Stimulated activated CD8-positive, alpha-beta memory T cell treated with anti-CD3 and anti-CD28 coated beads, Interleukin-2, amount 100 ng/mL, for 1 hour (primary cell): ENCODE data around the gene SNX9.
"Not testable (repeated sequence)": the region's sequence is repeated elsewhere in the genome, so short reads cannot be mapped to it uniquely, and the experiment has no call there.

Source experiments
- DNase-seq, 2 donors: peaks; one replicate each; pipeline ENCODE4 v3.0.0-alpha.2; 2020; ENCODE audit warnings: low read depth in 2 of 2

Gene SNX9

DNA sequence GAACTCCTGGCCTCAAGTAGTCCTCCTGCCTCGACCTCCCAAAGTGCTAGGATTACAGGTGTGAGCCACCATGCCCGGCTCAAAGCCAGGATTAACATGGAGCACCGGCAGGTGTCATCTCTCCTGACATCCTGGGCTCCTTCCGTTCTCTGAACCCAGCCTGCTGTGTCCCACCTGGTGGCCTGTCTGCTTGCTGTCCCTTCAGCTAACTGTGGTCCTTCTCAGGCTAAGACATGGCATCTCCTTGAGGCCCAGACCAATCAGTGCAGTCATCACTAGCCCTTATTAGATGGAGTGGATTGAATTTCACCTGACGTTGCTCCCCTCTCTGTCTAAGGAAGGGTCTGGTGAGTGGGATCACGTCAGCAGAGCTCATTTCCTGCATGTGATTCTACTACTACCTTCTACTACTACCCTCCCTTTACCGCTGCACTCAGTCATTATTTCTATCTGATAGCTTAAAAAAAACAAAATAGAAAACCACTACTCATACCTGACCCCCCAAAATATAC lies 130.6 kb downstream of the SNX9 start:
- no peak for DNase-seq

DNA sequence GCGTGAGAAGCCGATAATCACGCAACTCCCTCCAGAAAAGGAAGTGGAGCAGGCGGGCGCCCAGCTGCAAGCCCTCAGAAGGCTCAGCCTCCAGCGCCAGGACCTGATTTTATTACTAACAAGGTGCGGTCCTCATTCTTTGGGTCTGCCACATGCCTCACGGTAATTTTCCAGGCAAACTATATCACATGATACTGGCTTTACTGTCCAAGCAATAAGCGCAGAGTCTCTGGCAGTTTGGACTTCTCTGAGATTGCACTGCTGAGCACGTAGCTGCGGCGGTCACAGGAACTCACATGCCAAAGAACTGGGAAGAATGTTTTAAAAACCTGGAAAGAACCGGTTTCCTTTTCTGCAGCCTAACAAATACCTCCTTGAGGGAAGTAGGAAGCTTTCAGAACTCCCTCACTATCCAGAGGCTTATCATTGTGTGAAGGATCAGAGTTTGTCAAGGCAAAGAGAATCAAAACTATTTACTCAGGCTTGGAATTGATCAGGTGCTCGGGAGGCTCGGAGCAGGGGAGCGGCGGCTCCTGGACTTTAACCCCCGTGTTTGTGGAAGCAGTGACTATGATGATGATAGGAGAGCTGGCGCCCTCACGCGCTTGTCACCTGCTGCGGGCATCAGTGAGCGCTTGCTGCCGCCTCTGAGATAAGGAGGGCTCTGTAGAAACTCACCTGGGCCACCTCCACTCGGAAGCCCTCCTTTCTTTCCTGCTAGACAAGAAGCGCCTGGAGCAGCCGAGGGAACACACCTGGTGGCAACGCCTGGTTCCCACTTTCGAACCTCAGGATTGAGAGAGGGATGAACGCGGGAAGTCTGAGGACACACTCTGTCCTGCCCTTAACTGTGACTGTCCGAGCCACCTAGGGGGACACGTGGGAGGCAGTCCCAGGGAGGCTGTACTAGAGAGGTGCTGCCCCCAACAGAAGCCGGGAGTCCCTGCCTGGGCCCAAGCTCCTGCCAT lies 131.4 kb downstream of the SNX9 start:
- DNase-seq = no peak

DNA sequence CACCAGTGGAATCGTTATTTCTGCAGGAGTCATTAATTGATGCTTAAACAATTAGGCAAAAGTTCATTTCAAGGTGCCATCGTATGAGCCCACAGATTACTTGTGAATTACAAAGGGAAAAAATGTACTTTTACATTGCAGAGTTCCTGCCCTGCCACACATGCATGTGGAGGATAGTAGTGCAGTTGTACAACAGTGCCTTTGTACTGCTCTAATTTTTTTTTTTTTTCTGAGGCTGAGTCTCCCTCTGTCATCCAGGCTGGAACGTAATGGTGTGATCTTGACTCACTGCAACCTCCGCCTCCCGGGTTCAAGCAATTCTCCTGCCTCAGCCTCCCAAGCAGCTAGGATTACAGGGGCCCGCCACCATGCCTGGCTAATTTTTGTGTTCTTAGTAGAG lies 132.6 kb downstream of the SNX9 start:
- no peak for DNase-seq

DNA sequence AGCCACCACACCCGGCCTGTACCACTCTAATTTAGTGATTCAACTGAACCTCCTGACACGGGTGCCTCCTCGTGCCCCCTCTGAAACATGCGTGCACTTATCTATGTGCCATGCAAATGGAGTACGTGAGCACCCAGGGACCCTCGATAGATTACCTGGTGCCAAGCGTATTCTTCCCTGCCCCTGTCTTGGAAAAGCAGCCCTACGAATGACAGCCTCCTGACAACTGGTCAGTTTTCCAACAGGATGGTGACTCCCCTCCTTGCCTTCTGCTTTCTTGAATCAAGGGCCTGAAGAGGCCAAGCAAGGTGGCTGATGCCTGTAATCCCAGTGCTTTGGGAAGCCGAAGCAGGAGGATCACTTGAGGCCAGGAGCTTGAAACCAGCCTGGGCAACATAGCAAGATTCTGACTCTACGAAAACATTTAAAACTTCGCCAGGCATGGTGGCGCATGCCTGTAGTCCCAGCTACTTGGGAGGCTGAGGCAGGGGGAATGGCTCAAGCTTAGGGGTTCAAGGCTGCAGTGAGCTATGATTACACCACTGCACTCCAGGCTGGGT lies 133.2 kb downstream of the SNX9 start:
- DNase-seq = no peak

DNA sequence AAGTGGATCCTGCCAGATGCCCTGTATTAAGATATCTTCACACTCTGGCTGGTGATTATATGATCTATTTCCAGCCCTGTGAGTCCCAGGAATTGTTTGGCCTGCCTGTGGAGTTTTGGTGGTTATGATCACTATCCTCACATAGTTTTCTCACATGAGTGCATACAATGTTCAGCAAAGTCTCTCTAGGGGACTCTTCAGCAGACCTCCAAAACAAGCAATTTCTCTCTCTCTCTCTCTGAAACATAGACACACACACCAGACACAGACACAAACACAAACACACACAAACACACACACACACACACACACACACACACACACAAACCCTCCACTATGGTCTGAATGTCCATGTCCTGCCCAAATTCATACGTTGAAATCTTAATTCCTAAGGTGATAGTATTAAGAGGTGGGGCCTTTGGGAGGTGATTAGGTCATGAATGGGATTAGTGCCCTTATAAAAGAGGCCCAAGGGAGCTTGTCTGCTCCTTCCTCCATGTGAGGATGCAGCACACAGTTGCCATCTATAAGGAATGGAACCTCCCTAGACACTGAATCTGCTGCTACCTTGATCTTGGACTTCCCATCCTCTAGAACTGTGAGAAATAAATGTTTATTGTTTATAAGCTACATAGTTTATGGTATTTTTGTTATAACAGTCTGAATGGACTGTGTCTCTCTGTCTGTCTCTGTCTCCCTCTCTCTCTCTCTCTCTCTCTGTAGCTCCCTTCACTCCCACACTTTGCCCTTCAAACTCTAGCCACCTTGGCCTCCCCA lies 136.6 kb downstream of the SNX9 start:
- DNase-seq = no peak

GRCh38 chr6:157961153-157961831 lies 138.2 kb downstream of the SNX9 start:
- DNase-seq = no peak

- DNase-seq = no peak
These were observed 139.0 kb downstream of the SNX9 start for GRCh38 chr6:157961832-157962575.

GRCh38 chr6:157962601-157963302 lies 139.7 kb downstream of the SNX9 start:
- DNase-seq = no peak

DNA sequence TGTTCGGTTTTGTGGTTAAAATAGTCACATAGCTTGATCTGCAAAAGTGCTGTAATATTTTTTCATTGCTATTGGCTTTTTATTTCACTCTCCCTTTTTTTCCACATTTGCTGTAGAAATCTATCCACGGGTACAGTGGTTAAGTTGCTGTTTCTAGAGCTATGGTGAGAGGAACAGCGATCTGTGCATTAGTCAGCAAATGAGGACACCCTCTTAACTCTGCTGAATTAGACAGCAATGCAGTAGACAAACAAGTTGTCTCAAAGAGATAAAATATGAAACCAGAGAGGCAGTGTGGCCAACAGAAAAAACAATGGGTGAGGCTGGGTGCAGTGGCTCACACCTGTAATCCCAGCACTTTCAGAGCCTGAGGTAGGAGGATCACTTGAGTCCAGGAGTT lies 141.1 kb downstream of the SNX9 start:
- DNase-seq = no peak

DNA sequence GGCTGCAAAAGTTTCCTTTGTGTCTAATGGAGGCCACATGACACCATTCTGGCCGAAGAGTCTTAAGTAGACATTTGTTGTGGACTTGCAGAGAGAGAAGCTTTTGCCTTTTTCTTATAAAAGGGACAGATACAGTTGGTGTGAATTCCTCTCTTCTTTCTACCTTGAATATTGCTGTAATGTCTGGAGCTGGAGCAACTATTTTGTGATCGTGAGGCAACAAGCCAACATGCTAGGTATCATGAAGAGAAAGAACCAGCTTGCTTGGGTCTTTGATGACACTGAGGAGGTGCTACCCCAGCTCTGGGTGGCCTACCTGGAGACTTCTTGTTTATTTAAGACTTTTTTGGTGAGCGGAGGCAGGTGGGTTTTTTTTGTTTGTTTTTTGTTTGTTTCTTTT lies 142.3 kb downstream of the SNX9 start:
- no peak for DNase-seq

DNA sequence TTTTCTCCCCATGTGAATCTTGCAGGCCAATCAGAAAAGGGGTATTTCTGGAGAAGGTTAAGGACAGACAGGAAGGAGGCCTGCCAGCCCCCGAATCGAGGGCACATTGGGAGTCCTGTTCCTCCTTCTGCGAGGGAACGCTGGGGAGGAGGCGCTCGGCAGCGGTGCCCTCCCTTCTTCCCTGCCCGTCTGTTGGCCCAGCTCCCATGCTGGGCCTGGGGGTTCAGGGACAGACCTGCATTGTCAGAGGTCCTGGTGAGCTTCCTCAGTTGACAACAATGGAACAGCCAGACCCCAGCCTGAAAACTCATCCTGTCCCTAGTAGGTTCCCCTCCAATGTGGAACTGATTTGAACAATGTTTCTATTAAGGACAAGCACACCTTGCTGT lies 143.5 kb downstream of the SNX9 start:
- DNase-seq = no peak

GRCh38 chr6:157967020-157967419 lies 144.0 kb downstream of the SNX9 start:
- no peak for DNase-seq

- no peak for DNase-seq
These were observed 144.4 kb downstream of the SNX9 start for GRCh38 chr6:157967486-157967885.

- DNase-seq = not testable (repeated sequence)
These were observed 149.1 kb downstream of the SNX9 start for GRCh38 chr6:157972177-157972576.

- DNase-seq = no peak
These were observed 151.4 kb downstream of the SNX9 start for GRCh38 chr6:157974341-157974894.

- no peak for DNase-seq
These were observed 151.9 kb downstream of the SNX9 start for GRCh38 chr6:157974967-157975366.

- DNase-seq = no peak
These were observed 152.4 kb downstream of the SNX9 start for GRCh38 chr6:157975456-157975855.

DNA sequence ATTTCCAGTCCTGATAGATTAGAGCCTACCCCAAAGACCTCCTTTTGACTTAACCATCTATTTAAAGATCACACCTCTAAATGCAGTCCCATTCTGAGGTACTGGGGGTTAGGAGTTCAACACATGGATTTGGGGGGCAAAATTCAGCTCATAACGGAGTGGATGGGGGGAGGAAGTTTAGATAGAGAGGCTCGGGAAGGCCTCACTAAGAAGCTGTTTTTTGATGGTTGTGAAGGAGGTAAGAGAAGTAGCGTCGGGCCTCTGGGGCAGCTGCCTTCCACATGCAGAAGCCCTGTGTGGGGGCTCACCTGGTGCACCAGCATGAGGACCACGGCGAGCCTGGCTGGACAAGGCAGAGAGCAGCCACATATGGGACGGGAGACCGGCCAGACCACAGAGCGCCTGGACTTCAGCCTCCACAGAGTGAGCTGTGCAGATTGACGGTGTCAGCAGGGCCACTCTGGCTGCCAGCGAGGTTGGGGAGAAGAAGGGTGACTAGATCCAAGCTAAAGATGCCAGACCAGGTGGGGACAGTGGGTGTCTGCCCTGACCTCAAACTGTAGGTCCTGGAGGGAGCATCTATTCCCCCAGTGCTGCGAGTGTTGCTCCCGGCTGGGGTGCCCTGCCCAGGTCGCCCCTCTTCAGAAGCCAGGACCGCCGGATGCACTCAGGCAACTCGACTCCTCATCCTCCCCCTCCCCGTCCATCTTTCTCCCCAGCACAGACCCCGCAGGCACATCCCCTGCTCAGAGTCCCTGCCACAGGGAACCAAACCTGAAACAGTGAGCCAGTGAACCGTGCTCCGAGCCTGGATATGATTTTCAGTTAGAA lies 153.5 kb downstream of the SNX9 start:
- DNase-seq = no peak

- no peak for DNase-seq
These were observed 154.2 kb downstream of the SNX9 start for GRCh38 chr6:157977176-157977804.
